Measurements from ENCODE around the gene MTUS2.

DNA sequence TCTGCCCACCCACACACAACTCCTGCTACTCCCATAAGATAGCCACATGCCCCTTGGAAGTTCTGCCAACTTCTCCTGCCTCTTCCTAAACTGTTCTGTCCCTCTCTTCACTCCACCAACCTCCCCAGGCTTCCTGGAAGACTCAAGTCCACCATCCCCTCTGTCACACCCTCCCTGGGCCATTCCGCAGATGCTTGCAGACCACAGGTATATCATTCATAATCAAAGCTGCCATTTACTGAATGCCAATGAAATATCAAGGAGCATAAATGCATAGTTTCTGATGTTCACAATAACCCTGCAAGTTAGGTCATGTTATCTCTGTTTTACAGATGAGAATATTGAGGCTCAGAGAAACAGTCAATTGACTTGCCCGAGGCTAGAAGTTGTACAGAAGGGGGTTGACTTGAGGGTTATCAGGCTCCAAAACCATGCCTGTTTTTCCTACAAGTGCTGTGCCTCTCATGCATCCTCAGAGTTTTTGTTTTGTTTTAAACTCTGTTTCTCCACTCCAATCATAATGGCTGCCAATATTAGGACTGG is 639.7 kb downstream of the MTUS2 start:
- no peak for TF ChIP-seq CTCF (IDR thresholded peaks at IDR 0.05; ENCODE audit: insufficient read depth, low read length)
- TF ChIP-seq, protein P1, sequence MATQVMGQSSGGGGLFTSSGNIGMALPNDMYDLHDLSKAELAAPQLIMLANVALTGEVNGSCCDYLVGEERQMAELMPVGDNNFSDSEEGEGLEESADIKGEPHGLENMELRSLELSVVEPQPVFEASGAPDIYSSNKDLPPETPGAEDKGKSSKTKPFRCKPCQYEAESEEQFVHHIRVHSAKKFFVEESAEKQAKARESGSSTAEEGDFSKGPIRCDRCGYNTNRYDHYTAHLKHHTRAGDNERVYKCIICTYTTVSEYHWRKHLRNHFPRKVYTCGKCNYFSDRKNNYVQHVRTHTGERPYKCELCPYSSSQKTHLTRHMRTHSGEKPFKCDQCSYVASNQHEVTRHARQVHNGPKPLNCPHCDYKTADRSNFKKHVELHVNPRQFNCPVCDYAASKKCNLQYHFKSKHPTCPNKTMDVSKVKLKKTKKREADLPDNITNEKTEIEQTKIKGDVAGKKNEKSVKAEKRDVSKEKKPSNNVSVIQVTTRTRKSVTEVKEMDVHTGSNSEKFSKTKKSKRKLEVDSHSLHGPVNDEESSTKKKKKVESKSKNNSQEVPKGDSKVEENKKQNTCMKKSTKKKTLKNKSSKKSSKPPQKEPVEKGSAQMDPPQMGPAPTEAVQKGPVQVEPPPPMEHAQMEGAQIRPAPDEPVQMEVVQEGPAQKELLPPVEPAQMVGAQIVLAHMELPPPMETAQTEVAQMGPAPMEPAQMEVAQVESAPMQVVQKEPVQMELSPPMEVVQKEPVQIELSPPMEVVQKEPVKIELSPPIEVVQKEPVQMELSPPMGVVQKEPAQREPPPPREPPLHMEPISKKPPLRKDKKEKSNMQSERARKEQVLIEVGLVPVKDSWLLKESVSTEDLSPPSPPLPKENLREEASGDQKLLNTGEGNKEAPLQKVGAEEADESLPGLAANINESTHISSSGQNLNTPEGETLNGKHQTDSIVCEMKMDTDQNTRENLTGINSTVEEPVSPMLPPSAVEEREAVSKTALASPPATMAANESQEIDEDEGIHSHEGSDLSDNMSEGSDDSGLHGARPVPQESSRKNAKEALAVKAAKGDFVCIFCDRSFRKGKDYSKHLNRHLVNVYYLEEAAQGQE (IDR thresholded peaks at IDR 0.05; ENCODE audit: insufficient replicate concordance, low read depth): no peak
- TF ChIP-seq POLR2AphosphoS5 (IDR thresholded peaks at IDR 0.05; ENCODE audit: low read depth): no peak
- TF ChIP-seq GABPA (IDR thresholded peaks at IDR 0.05; ENCODE audit: low read depth): no peak

All from HL-60 (cell line).